ENCODE data around the gene OR1D5. TPM values are rescaled to one million over a fixed set of nuclear protein-coding genes. Genes with fewer than 3 reads are reported as not detected.

The OR1D5 gene
- total RNA-seq, 2 donors from 2014 or later: not detected

DNA sequence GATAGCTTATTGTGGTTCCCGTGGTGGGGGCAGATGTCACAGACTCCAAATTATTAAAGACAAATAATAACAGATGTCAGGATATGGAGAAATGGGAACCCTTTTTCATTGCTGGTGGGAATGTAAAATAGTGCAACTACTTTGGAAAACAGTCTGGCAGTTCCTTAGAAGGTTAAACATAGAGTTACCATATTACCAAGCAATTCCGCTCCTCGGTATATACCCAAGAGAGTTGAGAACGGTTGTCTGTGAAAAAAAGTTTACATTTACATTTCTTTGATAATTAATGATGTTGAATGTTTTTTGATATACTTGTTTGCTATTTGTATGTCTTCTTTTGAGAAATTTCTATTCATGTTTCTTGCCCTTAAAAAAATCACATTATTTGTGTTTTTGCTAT, 41.2 kb downstream of the OR1D5 start:
- Mint-ChIP-seq H3K27ac (no peak overlapping the region), H3K36me3 (peaks cover 33 to 35% of the 10 kb centered on the region in 2 donors), H3K9me3 (peaks cover 13 to 26% of the 10 kb centered on the region in 2 donors)
- no peak for DNase-seq (ENCODE audit: low spot score in 2 of 2)
- no peak for ATAC-seq

DNA sequence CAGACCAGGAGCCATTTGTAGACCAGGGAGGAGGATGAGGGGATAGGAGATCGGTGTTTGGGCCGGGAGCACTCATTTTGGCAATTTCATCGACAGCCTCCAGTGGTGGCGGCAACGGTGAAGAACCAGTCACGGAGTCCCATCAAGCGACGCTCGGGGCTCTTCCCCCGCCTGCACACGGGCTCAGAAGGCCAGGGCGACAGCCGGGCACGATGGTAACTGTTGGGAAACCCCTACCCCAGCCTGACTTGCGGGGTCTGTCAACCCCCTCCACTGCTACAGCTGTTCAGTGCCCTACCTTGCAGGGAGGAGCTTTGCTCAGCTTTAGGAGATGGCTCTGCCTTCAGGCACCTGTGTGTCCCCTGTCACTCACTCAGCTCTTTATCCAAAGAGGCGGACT, 43.0 kb downstream of the OR1D5 start:
- Mint-ChIP-seq H3K36me3 (peaks cover 33 to 35% of the 10 kb centered on the region in 2 donors), H3K27ac (peak overlapping the region in 1 of 2 donors; percentile 55), H3K9me3 (peaks cover 13 to 26% of the 10 kb centered on the region in 2 donors)
- ATAC-seq (no peak), DNase-seq (ENCODE audit: low spot score in 2 of 2) (no peak)

- Mint-ChIP-seq H3K36me3 (peaks cover 33 to 35% of the 10 kb centered on the region in 2 donors), H3K27ac (no peak overlapping the region), H3K9me3 (peaks cover 13 to 26% of the 10 kb centered on the region in 2 donors)
- ATAC-seq (no peak), DNase-seq (ENCODE audit: low spot score in 2 of 2) (no peak)
Observed at GRCh38 chr17:3019761-3020160, 43.6 kb downstream of the OR1D5 start.

DNA sequence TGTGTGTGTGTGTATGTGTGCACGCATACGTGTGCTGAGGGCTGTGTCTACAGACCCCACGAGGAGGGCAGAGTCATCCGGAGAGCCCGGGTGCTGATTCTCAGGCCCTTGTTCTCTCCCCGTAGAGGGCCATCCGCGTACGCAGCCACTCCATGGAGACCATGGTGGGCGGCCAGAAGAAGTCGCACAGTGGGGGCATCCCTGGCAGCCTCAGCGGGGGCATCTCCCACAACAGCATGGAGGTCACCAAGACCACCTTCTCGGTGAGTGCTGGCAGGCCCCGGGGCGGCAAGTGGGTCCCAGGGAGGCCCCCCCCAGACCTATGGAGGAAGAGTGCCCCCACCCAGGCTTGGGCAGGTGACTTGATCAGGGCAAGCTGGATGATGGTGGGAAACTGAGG, 45.5 kb downstream of the OR1D5 start:
- no peak overlapping the region for H3K27ac Mint-ChIP-seq
- peaks cover 5 to 16% of the 10 kb centered on the region in 2 donors for H3K9me3 Mint-ChIP-seq
- DNase-seq (ENCODE audit: low spot score in 2 of 2) (no peak), ATAC-seq (no peak)
- peaks cover 21 to 23% of the 10 kb centered on the region in 2 donors for H3K36me3 Mint-ChIP-seq

- Mint-ChIP-seq H3K36me3 (peaks cover 4% of the 10 kb centered on the region in 2 donors), H3K9me3 (peaks cover 0 to 4% of the 10 kb centered on the region in 2 donors), H3K27ac (no peak overlapping the region)
- ATAC-seq (no peak), DNase-seq (ENCODE audit: low spot score in 2 of 2) (no peak)
Observed at GRCh38 chr17:3015890-3016289, 47.5 kb downstream of the OR1D5 start.

DNA sequence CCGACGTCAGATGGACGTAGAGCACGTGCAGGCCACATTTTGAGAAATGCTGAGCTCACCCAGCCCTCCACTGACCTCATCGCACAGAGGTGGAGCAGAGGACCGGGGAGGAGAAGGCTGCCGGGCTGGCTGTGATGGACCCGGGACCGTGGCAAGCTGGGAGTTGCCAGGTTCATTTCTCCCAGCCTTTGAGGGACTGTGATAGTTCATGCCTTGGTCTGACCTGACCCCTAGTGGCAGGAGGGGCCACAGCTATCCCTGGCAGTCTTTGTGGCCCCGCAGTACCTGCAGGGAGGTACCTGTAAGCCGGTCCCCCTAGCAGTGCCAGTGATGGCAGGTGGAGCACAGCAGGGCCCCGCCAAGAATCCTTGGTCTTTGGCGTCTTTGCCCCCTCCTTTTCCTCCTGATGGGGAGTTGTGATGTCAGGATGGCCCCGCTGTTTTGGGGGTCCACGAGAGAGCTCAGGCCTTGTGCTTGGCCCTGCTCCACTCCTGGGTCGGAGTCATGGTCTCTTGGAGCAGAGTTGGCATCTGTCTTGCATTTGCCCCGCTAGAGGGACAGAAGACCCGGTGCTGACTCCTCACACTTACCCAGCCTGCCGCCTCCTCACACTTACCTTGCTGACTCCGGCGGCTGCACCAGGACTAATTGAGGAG, 50.4 kb downstream of the OR1D5 start:
- H3K9me3 Mint-ChIP-seq: no peaks in the 10 kb centered on the region
- H3K27ac Mint-ChIP-seq: no peak overlapping the region

More for the DNA sequence above, 50.4 kb downstream of the OR1D5 start:
- DNase-seq (ENCODE audit: low spot score in 2 of 2) (peak in 1 of 2 donors; percentile 58), ATAC-seq (peak; percentile 89 to 95)
- H3K36me3 Mint-ChIP-seq: no peaks in the 10 kb centered on the region

Other genes starting within 250 kb of the OR1D5 start
- gene OR1D2, start 40.8 kb upstream of the OR1D5 start, total RNA-seq: not detected
- gene OR1G1, start 63.9 kb upstream of the OR1D5 start, total RNA-seq: not detected
- gene OR1A2, start 133.9 kb upstream of the OR1D5 start, total RNA-seq: not detected
- gene OR1A1, start 144.1 kb upstream of the OR1D5 start, total RNA-seq: not detected
- under 1 TPM in 1 of 2 donors, not detected in 1; 0.25 TPM for gene OR3A1, start 234.8 kb upstream of the OR1D5 start, total RNA-seq

Measured in activated naive CD4-positive, alpha-beta T cell treated with anti-CD3 and anti-CD28 coated beads, Interleukin-2, amount 50 U/mL, for 72 hours (primary cell).